ENCODE results near the gene MYOD1.

GRCh38 chr11:17742019-17742418 is 22.6 kb downstream of the MYOD1 start:
- TF ChIP-seq, protein P1, sequence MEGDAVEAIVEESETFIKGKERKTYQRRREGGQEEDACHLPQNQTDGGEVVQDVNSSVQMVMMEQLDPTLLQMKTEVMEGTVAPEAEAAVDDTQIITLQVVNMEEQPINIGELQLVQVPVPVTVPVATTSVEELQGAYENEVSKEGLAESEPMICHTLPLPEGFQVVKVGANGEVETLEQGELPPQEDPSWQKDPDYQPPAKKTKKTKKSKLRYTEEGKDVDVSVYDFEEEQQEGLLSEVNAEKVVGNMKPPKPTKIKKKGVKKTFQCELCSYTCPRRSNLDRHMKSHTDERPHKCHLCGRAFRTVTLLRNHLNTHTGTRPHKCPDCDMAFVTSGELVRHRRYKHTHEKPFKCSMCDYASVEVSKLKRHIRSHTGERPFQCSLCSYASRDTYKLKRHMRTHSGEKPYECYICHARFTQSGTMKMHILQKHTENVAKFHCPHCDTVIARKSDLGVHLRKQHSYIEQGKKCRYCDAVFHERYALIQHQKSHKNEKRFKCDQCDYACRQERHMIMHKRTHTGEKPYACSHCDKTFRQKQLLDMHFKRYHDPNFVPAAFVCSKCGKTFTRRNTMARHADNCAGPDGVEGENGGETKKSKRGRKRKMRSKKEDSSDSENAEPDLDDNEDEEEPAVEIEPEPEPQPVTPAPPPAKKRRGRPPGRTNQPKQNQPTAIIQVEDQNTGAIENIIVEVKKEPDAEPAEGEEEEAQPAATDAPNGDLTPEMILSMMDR (conservative IDR thresholded peaks at IDR 0.05), result no peak
- no peak for TF ChIP-seq EZH2 (IDR thresholded peaks at IDR 0.05; ENCODE audit: low read depth)
